Measurements from ENCODE around the gene GAS2L2. TPM values are rescaled to one million over a fixed set of nuclear protein-coding genes. Genes with fewer than 3 reads are reported as not detected.

GAS2L2 gene
- total RNA-seq, 1 experiment from 2014 or later: not detected

DNA sequence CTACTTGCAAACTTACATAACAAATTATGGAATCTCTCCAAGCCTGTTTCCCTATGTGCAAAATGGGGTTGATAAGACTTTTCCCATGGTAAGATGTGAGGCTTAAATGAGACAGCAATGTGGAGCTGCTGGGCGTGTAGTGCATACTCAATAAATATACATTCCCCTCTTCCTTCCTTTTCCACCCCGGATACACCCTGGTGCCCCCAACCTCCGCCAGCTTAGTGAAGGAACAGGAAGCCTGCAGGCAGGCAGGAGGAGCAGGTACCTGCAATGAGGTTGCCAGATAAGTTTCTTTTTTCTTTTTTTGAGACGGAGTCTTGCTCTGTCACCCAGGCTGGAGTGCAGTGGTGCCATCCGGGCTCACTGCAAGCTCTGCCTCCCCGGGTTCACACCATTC lies 22.5 kb upstream of the GAS2L2 start:
- Mint-ChIP-seq H3K27me3 (ENCODE audit: unreplicated experiment) (peaks cover 33% of the 10 kb centered on the region), H3K36me3 (ENCODE audit: insufficient read depth, unreplicated experiment) (no peaks in the 10 kb centered on the region), H3K4me1 (ENCODE audit: low read depth, unreplicated experiment) (no peaks in the 10 kb centered on the region), H3K27ac (ENCODE audit: unreplicated experiment) (no peak overlapping the region), H3K4me3 (ENCODE audit: low read depth, unreplicated experiment) (no peak overlapping the region), H3K9me3 (ENCODE audit: low read depth, unreplicated experiment) (no peaks in the 10 kb centered on the region)
- CTCF ChIA-PET: interaction anchor here (0.6 kb wide), 1 partner anchor 69 kb away, joined by 3 read pairs; no protein-coding TSS in a partner anchor
- TF ChIP-seq CTCF (IDR thresholded peaks at IDR 0.05; ENCODE audit: unreplicated experiment): no peak
- no TSS peak for BruUV-seq (replicated peaks)
- intact Hi-C loops (cut with micrococcal nuclease; ENCODE audit: unreplicated experiment): no loop called here
- DNase-seq: no peak

GRCh38 chr17:35775039-35775438 lies 22.0 kb upstream of the GAS2L2 start:
- DNase-seq: no peak
- Mint-ChIP-seq H3K4me1 (ENCODE audit: low read depth, unreplicated experiment) (no peaks in the 10 kb centered on the region), H3K27me3 (ENCODE audit: unreplicated experiment) (peaks cover 36% of the 10 kb centered on the region), H3K4me3 (ENCODE audit: low read depth, unreplicated experiment) (no peak overlapping the region), H3K36me3 (ENCODE audit: insufficient read depth, unreplicated experiment) (no peaks in the 10 kb centered on the region), H3K27ac (ENCODE audit: unreplicated experiment) (no peak overlapping the region), H3K9me3 (ENCODE audit: low read depth, unreplicated experiment) (no peaks in the 10 kb centered on the region)
- intact Hi-C loops (cut with micrococcal nuclease; ENCODE audit: unreplicated experiment): no loop called here
- no TSS peak for BruUV-seq (replicated peaks)
- TF ChIP-seq CTCF (IDR thresholded peaks at IDR 0.05; ENCODE audit: unreplicated experiment): no peak
- CTCF ChIA-PET: no interaction called here

- Mint-ChIP-seq H3K27me3 (ENCODE audit: unreplicated experiment) (peaks cover 41% of the 10 kb centered on the region), H3K4me1 (ENCODE audit: low read depth, unreplicated experiment) (no peaks in the 10 kb centered on the region), H3K36me3 (ENCODE audit: insufficient read depth, unreplicated experiment) (no peaks in the 10 kb centered on the region), H3K27ac (ENCODE audit: unreplicated experiment) (no peak overlapping the region), H3K4me3 (ENCODE audit: low read depth, unreplicated experiment) (no peak overlapping the region), H3K9me3 (ENCODE audit: low read depth, unreplicated experiment) (no peaks in the 10 kb centered on the region)
- TF ChIP-seq CTCF (IDR thresholded peaks at IDR 0.05; ENCODE audit: unreplicated experiment): no peak
- CTCF ChIA-PET: no interaction called here
- no peak for DNase-seq
- intact Hi-C loops (cut with micrococcal nuclease; ENCODE audit: unreplicated experiment): no loop called here
- BruUV-seq (replicated peaks): no TSS peak
Observed at GRCh38 chr17:35774499-35774898, 21.5 kb upstream of the GAS2L2 start.

DNA sequence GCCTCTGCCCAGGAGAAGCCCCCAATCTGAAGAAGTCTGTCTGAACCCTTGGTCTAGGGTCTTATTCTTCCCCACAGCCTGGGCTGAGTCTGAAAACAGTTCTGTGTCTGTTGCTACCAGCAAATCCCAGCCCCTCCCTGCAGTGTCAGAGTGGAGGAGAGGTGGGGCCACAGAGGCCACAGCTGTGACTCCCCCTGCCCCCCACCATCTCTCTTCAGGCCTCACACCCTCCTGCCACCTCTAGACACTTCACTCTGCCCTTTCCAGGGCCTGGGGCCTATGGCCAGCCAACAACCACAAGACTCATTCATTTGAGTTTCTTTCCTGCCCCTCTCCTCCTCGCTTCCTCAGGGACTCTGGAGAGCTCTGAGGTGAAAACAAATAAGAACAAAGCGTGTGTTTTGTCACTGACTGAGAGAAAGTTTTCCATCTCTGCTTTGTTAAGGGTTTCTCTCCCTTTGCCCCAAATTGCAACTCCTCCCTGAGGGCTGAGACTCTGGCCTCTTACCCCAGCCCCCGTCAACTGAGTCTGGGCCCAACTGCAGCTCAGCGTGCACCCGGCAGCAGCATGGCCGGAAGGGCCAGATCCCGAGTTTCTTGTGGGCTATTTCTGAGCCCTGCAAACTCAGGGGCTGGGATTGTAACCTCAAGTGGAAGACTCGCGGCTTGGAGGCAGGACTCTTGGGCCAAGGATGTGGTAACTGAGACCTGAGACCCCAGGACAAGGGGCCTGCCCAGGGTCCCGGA lies 20.8 kb upstream of the GAS2L2 start:
- CTCF ChIA-PET: no interaction called here
- Mint-ChIP-seq H3K27ac (ENCODE audit: unreplicated experiment) (no peak overlapping the region), H3K27me3 (ENCODE audit: unreplicated experiment) (peaks cover 48% of the 10 kb centered on the region), H3K36me3 (ENCODE audit: insufficient read depth, unreplicated experiment) (no peaks in the 10 kb centered on the region), H3K4me1 (ENCODE audit: low read depth, unreplicated experiment) (no peaks in the 10 kb centered on the region), H3K4me3 (ENCODE audit: low read depth, unreplicated experiment) (no peak overlapping the region), H3K9me3 (ENCODE audit: low read depth, unreplicated experiment) (no peaks in the 10 kb centered on the region)
- intact Hi-C loops (cut with micrococcal nuclease; ENCODE audit: unreplicated experiment): no loop called here
- no TSS peak for BruUV-seq (replicated peaks)
- no peak for DNase-seq
- no peak for TF ChIP-seq CTCF (IDR thresholded peaks at IDR 0.05; ENCODE audit: unreplicated experiment)
